Measurements from ENCODE around the gene GUCA1A. TPM values are rescaled to one million over a fixed set of nuclear protein-coding genes. Genes with fewer than 3 reads are reported as not detected.
"Not testable (repeated sequence)": the region's sequence is repeated elsewhere in the genome, so short reads cannot be mapped to it uniquely, and the experiment has no call there.

GUCA1A gene
- total RNA-seq, 2 donors from 2014 or later, result not detected

DNA sequence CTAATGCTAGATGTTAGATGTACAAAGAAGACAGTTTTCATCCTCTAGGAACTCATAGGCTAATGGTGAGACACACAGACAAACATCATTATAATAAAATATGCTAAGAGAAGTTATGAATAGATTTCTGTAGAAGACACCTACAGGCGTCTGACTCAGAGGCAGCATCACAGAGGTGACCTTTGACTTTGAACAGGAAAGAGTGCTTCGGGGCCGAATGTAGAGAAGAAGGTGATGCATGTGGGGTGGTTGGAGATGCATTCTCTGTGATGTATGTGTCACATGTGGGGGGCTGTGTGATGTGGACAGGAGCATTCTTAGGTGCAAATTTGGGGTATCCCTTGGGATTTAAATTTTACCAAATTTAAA, 6.8 kb downstream of the GUCA1A start:
- Histone ChIP-seq H3K27ac (no peak overlapping the region), H3K36me3 (no peaks in the 10 kb centered on the region), H3K9me3 (no peaks in the 10 kb centered on the region), H3K4me3 (no peak overlapping the region), H3K27me3 (no peaks in the 10 kb centered on the region), H3K4me1 (no peaks in the 10 kb centered on the region)
- TF ChIP-seq, protein P1, sequence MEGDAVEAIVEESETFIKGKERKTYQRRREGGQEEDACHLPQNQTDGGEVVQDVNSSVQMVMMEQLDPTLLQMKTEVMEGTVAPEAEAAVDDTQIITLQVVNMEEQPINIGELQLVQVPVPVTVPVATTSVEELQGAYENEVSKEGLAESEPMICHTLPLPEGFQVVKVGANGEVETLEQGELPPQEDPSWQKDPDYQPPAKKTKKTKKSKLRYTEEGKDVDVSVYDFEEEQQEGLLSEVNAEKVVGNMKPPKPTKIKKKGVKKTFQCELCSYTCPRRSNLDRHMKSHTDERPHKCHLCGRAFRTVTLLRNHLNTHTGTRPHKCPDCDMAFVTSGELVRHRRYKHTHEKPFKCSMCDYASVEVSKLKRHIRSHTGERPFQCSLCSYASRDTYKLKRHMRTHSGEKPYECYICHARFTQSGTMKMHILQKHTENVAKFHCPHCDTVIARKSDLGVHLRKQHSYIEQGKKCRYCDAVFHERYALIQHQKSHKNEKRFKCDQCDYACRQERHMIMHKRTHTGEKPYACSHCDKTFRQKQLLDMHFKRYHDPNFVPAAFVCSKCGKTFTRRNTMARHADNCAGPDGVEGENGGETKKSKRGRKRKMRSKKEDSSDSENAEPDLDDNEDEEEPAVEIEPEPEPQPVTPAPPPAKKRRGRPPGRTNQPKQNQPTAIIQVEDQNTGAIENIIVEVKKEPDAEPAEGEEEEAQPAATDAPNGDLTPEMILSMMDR (IDR thresholded peaks at IDR 0.05), result no peak
- no peak for DNase-seq (ENCODE audit: low spot score)

DNA sequence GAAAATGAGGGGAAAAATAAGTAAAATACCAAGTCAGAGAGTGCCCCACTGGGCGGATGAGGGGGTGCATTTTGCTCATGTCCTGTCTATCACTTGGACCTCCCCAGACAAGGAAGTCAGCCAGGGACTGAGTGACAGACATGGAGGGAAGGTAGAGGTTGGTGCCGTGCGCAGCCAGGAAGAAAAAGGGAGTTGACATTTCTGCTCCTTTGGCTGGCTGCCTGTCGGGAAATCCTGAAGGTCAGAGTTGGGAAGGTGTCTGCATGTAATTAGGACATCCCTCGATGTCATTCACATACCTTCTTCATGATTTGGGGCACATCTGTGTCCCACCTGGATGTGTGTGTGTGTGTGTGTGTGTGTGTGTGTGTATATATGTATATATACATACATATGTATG, 8.9 kb downstream of the GUCA1A start:
- Histone ChIP-seq H3K9me3 (no peaks in the 10 kb centered on the region), H3K27ac (no peak overlapping the region), H3K4me1 (no peaks in the 10 kb centered on the region), H3K27me3 (no peaks in the 10 kb centered on the region), H3K4me3 (no peak overlapping the region), H3K36me3 (no peaks in the 10 kb centered on the region)
- TF ChIP-seq, protein P1 (IDR thresholded peaks at IDR 0.05), result no peak
- DNase-seq (ENCODE audit: low spot score), result no peak

DNA sequence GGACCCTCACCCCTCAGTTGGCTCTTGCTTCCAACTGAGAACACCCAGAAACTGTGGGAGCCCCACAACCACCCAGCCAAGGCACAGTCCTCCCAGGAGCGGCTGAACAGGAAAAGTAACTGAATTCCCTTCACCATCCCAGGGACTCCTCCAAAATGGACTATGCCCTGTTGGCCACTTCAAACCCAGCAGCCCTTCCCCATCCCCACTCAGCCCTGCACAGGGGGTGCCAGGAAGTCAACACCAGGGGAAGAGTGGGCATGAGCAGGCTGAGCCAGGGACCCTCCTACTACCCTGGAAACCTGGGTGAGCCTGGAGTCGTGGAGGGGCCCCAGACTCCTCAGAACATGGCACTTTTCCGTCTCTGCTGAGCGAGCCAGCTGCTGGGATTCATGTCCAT, 11.3 kb downstream of the GUCA1A start:
- no peak overlapping the region for H3K4me3 ChIP-seq
- DNase-seq (ENCODE audit: low spot score), result no peak
- TF ChIP-seq, protein P1 (IDR thresholded peaks at IDR 0.05), result no peak
- H3K27me3 ChIP-seq, result no peaks in the 10 kb centered on the region
- H3K9me3 ChIP-seq, result no peaks in the 10 kb centered on the region
- H3K36me3 ChIP-seq, result no peaks in the 10 kb centered on the region
- no peak overlapping the region for H3K27ac ChIP-seq
- H3K4me1 ChIP-seq, result no peaks in the 10 kb centered on the region

DNA sequence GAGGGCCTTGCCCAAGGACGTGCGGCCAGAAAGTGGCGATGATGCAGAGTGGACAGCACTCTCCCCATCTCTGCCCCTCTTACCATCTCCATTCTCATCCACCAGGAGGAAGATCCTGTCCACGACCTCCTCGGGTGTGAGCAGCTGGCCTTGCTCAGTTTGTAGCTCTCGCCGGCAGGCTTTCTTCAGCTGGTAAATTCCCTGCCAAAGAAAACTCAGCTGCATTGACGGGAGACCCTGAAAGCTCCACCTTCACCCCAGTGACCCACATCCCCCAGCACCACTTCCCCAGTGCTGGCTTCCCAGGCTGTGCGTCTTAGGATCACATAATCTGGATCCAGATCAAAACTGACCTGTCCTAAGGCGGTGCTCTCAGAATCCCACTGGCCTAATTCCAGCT, 12.4 kb downstream of the GUCA1A start:
- Histone ChIP-seq H3K4me3 (no peak overlapping the region), H3K4me1 (peaks cover 0 to 3% of the 10 kb centered on the region in 2 donors), H3K27me3 (no peaks in the 10 kb centered on the region), H3K9me3 (no peaks in the 10 kb centered on the region), H3K27ac (no peak overlapping the region), H3K36me3 (no peaks in the 10 kb centered on the region)
- no peak for DNase-seq (ENCODE audit: low spot score)
- TF ChIP-seq, protein P1 (IDR thresholded peaks at IDR 0.05), result no peak

DNA sequence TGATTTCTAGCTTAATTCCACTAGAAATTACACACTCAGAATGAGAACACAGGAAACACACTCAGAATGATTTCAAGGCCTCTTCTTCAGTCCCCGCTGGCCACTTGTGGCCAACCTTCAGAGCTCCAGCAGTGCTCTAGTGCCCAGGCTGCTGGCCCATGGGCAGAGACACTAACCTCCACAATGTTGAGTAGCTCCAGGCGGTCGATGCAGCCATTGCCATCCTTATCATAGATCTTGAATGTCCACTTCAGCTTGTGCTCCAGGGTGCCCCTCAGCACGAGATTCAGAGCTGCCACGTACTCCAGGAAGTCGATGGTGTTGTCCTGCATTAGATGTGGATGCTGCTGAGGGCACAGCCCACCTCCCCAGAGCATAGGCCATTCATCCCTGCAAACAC, 15.2 kb downstream of the GUCA1A start:
- no peaks in the 10 kb centered on the region for H3K9me3 ChIP-seq
- no peak for DNase-seq (ENCODE audit: low spot score)
- no peaks in the 10 kb centered on the region for H3K27me3 ChIP-seq
- H3K36me3 ChIP-seq, result no peaks in the 10 kb centered on the region
- H3K4me3 ChIP-seq, result no peak overlapping the region
- H3K27ac ChIP-seq, result no peak overlapping the region
- TF ChIP-seq, protein P1 (IDR thresholded peaks at IDR 0.05), result no peak
- peaks cover 0 to 7% of the 10 kb centered on the region in 2 donors for H3K4me1 ChIP-seq

DNA sequence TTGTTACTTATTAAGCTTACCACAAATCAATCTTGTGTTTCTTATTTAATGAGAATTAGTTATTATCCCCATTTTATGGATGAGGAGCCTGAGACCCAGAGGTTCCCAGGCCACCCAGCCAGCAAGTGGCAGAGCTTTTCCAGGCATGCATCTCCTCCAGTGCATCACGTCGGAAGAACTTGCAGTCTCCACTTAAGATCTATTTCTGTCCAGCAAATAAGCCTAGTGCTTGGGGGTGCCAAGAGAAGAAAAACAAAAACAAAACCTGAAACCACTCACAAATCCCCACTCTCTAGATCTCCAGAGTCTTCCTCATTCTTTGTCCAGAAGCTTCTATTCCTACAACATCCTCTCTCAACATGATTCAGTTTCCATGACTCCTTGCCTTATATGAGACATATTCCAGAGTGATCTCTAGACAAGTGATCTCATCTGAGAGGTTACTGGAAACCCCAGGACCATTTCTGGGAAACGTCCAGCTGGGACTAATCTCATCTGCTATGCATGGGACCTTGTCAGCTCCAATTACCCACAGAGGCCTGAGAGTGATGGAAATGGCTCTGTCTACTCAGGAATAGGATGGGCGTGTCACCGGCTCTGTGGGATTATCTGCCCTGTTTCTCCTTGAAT, 17.5 kb downstream of the GUCA1A start:
- H3K36me3 ChIP-seq, result no peaks in the 10 kb centered on the region
- peaks cover 0 to 7% of the 10 kb centered on the region in 2 donors for H3K4me1 ChIP-seq
- TF ChIP-seq, protein P1 (IDR thresholded peaks at IDR 0.05), result no peak
- H3K9me3 ChIP-seq, result no peaks in the 10 kb centered on the region
- H3K27me3 ChIP-seq, result no peaks in the 10 kb centered on the region
- DNase-seq (ENCODE audit: low spot score), result no peak
- no peak overlapping the region for H3K4me3 ChIP-seq
- no peak overlapping the region for H3K27ac ChIP-seq

DNA sequence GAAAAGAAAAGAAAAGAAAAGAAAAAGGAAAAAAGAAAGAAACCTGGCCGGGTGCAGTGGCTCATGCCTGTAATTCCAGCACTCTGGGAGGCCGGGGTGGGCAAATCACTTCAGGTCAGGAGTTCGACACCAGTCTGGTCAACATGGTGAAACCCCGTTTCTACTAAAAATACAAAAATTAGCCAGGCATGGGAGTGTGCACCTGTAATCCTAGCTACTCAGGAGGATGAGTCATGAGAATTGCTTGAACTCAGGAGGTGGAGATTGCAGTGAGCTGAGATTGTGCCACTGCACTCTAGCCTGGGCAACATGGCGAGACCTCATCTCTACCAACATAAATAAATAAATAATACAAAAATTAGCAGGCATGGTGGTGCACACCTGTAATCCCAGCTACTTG, 19.2 kb downstream of the GUCA1A start:
- H3K27me3 ChIP-seq; H3K4me1 ChIP-seq; H3K36me3 ChIP-seq; H3K27ac ChIP-seq; H3K4me3 ChIP-seq; H3K9me3 ChIP-seq; DNase-seq (ENCODE audit: low spot score): not testable (repeated sequence)
